Measurements from ENCODE around the gene CYP1B1. TPM values are rescaled to one million over a fixed set of nuclear protein-coding genes. Genes with fewer than 3 reads are reported as not detected.
A peak's percentile ranks its signal among the peaks of the same experiment; 100 is the strongest.
"Not testable (repeated sequence)": the region's sequence is repeated elsewhere in the genome, so short reads cannot be mapped to it uniquely, and the experiment has no call there.

The CYP1B1 gene
- total and polyA plus RNA-seq, 2 donors from 2014 or later: 7.7 to 79.2 TPM

- TF ChIP-seq CTCF (IDR thresholded peaks at IDR 0.05; ENCODE audit: borderline replicate concordance, extremely low read depth, insufficient read depth): no peak
- H3K4me1 ChIP-seq (ENCODE audit: control insufficient read depth in 2 of 3, insufficient read depth in 2 of 3, low read depth in 1 of 3, low read length in 3 of 3): peaks cover 12 to 17% (median 16%) of the 10 kb centered on the region in 3 donors
- no peak for FAIRE-seq
- no peak for DNase-seq
- H3K9ac ChIP-seq (ENCODE audit: low read length in 3 of 3): no peak overlapping the region
- H3K9me3 ChIP-seq (ENCODE audit: control insufficient read depth in 2 of 3, insufficient read depth in 1 of 3, low read length in 3 of 3): peaks cover 0 to 1% (median 0%) of the 10 kb centered on the region in 3 donors
- no peaks in the 10 kb centered on the region for H3K27me3 ChIP-seq (ENCODE audit: control insufficient read depth, insufficient read depth, low read length)
- no peak overlapping the region for H3K27ac ChIP-seq (ENCODE audit: low read depth in 2 of 2, low read length in 2 of 2)
- no peak overlapping the region for H3K4me3 ChIP-seq (ENCODE audit: low read length in 3 of 3)
- intact Hi-C loops (cut with DNase I): no loop called here
- no peaks in the 10 kb centered on the region for H3K36me3 ChIP-seq (ENCODE audit: control insufficient read depth in 2 of 3, insufficient read depth in 3 of 3, low read length in 3 of 3)
Measured at GRCh38 chr2:38113051-38113450, 37.1 kb upstream of the CYP1B1 start.

GRCh38 chr2:38111350-38111749 lies 35.4 kb upstream of the CYP1B1 start:
- H3K27me3 ChIP-seq (ENCODE audit: control insufficient read depth, insufficient read depth, low read length); intact Hi-C loops (cut with DNase I); FAIRE-seq; DNase-seq; H3K9me3 ChIP-seq (ENCODE audit: control insufficient read depth in 2 of 3, insufficient read depth in 1 of 3, low read length in 3 of 3); H3K36me3 ChIP-seq (ENCODE audit: control insufficient read depth in 2 of 3, insufficient read depth in 3 of 3, low read length in 3 of 3); H3K9ac ChIP-seq (ENCODE audit: low read length in 3 of 3); H3K27ac ChIP-seq (ENCODE audit: low read depth in 2 of 2, low read length in 2 of 2); H3K4me3 ChIP-seq (ENCODE audit: low read length in 3 of 3): not testable (repeated sequence)
- H3K4me1 ChIP-seq (ENCODE audit: control insufficient read depth in 2 of 3, insufficient read depth in 2 of 3, low read depth in 1 of 3, low read length in 3 of 3): peaks cover 16 to 23% (median 20%) of the 10 kb centered on the region in 3 donors

DNA sequence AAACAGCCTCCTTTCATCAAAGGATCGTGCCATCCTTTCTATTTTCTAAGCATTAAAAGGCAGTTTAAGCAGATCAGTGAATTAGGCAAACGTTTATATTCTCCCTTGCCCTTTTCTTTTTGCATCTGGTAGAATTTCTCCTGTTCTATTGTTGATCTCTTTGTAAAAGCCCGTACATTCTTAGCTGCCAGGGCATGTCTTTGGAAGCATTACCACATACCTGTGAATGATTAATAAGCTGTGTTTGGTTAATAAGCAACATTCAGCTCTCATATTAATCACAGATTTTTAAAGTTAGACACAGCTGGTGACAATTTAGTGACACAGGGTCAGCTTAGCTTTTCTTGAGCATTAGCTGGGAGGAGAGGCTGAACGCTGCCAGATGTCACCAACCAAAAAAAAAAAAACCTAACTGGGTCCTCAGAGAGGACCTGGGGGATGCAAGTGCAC lies 33.8 kb upstream of the CYP1B1 start:
- Histone ChIP-seq H3K27ac (ENCODE audit: low read depth in 2 of 2, low read length in 2 of 2) (peak overlapping the region; percentile 59 to 82), H3K9me3 (ENCODE audit: control insufficient read depth in 2 of 3, insufficient read depth in 1 of 3, low read length in 3 of 3) (peaks cover 0 to 1% (median 0%) of the 10 kb centered on the region in 3 donors), H3K27me3 (ENCODE audit: control insufficient read depth, insufficient read depth, low read length) (no peaks in the 10 kb centered on the region), H3K4me3 (ENCODE audit: low read length in 3 of 3) (peak overlapping the region in 2 of 3 donors; percentile 27 to 58), H3K9ac (ENCODE audit: low read length in 3 of 3) (peak overlapping the region in 2 of 3 donors; percentile 11 to 42), H3K4me1 (ENCODE audit: control insufficient read depth in 2 of 3, insufficient read depth in 2 of 3, low read depth in 1 of 3, low read length in 3 of 3) (peaks cover 18 to 23% (median 18%) of the 10 kb centered on the region in 3 donors), H3K36me3 (ENCODE audit: control insufficient read depth in 2 of 3, insufficient read depth in 3 of 3, low read length in 3 of 3) (no peaks in the 10 kb centered on the region)
- FAIRE-seq: peak; percentile 55
- peak in 2 of 5 donors; percentile 88 to 89 for DNase-seq
- no peak for TF ChIP-seq CTCF (IDR thresholded peaks at IDR 0.05; ENCODE audit: borderline replicate concordance, extremely low read depth, insufficient read depth)
- intact Hi-C loops (cut with DNase I): no loop called here

GRCh38 chr2:38108907-38109731 lies 33.2 kb upstream of the CYP1B1 start:
- H3K36me3 ChIP-seq (ENCODE audit: control insufficient read depth in 2 of 3, insufficient read depth in 3 of 3, low read length in 3 of 3): no peaks in the 10 kb centered on the region

More at GRCh38 chr2:38108907-38109731, 33.2 kb upstream of the CYP1B1 start:
- no peak for TF ChIP-seq CTCF (IDR thresholded peaks at IDR 0.05; ENCODE audit: borderline replicate concordance, extremely low read depth, insufficient read depth)
- Histone ChIP-seq H3K27me3 (ENCODE audit: control insufficient read depth, insufficient read depth, low read length) (no peaks in the 10 kb centered on the region), H3K27ac (ENCODE audit: low read depth in 2 of 2, low read length in 2 of 2) (peak overlapping the region; percentile 59 to 82), H3K9ac (ENCODE audit: low read length in 3 of 3) (peak overlapping the region in 2 of 3 donors; percentile 11 to 42), H3K4me3 (ENCODE audit: low read length in 3 of 3) (peak overlapping the region; percentile 11 to 58 (median 27)), H3K4me1 (ENCODE audit: control insufficient read depth in 2 of 3, insufficient read depth in 2 of 3, low read depth in 1 of 3, low read length in 3 of 3) (peaks cover 18 to 23% (median 18%) of the 10 kb centered on the region in 3 donors), H3K9me3 (ENCODE audit: control insufficient read depth in 2 of 3, insufficient read depth in 1 of 3, low read length in 3 of 3) (peaks cover 0 to 1% (median 0%) of the 10 kb centered on the region in 3 donors)
- DNase-seq: no peak
- no peak for FAIRE-seq
- intact Hi-C loops (cut with DNase I): no loop called here

Data from kidney (tissue), 14 donors.